ENCODE results near the gene TLL2.

The TLL2 gene

GRCh38 chr10:96460316-96460715, 53.4 kb downstream of the TLL2 start:
- no peak for DNase-seq

DNA sequence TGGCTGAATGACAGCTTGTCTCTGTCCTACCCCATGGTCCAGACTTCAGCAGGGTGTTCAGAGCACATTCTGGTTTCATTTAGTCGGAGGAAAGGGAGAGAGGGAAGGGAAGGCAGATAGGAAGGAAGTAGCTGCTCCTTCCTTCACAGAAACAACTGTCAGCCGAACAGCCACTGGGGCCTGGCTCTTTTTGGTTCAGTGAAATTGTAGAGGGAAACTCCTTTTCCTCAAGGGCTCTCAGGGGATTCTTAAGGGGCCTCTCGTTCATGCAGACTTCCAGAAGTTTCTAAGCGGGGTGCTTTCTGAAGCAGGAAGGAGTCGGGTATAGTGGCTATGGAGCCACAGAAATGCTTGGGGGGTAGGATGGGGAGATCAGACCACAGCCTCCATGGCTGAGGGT, 56.4 kb downstream of the TLL2 start:
- no peak for DNase-seq

DNA sequence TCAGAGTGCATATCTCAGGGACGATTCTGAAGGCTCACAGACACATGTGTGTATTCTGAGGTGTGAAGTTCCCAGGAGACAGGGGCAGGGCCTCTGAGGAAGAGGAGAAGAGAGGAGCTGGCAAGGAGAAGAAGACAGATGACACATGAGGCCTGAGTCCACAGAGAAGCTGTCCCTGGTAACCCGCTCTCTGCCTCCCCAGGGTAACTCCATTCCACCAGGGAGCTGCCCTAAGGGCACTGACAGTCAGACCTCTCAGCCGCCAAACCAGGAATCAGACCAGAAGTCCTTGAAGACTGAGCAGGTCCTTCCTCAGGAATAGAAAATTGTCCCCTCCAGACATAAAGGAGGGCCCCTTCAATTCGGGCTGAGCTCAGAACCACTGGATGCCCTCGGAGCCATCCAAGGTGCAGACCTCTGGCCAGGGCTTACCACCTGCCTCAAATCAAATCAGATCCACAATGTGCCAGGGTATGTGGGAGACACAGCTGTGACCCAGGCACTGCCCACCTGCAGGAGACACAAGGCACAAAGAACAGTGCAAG, 57.4 kb downstream of the TLL2 start:
- DNase-seq: no peak

DNA sequence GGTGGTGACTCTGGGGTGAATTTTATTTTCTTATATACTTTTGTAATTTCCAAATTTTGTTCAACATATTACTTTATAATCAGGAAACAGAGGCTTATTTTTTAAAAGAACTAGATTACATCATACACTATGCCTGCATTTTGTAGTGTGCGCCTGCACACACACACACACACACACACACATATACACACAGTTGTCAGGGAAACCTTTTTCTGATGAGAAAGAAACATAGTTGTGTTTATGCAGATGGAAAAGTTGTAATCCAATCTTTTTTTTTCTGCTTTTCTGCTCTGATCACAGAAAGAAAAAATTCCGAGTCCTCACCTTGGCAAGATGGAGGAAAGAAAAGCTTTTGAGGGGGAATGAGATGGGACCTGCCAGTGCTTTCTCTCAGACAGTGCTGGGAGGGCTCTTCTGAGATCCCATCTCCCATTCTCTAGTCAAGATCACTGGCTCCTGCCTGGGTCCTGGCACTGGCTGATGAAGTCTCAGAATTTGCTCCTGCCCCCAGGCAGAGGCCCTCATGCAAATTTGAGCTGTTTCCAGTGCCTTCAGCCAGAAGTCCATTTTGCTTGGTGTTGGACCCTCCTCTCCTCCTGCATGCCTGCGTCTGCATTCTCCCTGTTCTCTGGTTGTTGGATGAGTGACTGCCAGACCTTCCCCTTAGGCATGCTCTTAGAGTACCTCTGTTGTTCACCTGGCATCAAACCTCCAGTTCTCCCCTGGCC, 59.7 kb downstream of the TLL2 start:
- DNase-seq: no peak

DNA sequence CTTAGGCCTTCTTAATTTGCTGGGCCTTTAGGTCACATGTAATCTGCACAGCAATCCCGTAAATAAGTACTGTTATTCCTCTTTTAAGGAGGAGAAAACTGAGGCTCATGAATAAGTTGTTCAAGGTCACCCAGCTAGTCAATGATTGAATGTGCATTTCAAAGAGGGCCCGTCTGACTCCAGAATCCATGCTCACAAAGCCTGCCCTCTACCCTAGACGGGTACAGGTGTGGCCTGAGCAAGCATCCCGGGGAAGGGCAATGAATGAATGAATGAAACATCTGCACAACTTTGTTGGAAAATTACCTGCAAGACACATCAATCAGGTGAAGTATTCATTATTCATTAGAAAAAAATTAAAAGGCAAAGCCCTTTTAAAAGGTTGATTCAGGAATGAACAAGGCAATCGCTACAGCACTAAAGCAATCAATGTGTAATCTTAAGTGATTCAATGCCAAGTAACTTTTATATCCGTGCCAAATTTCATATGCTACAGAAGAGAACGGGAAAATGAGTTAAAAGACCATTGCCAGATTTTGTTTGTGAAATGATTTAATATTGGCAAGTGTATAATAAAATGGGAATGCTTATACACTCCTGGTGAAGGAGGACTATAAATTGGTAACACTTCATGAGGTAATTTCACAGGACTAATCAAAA, 61.1 kb downstream of the TLL2 start:
- DNase-seq: no peak

GRCh38 chr10:96450529-96451207, 63.1 kb downstream of the TLL2 start:
- DNase-seq: no peak

DNA sequence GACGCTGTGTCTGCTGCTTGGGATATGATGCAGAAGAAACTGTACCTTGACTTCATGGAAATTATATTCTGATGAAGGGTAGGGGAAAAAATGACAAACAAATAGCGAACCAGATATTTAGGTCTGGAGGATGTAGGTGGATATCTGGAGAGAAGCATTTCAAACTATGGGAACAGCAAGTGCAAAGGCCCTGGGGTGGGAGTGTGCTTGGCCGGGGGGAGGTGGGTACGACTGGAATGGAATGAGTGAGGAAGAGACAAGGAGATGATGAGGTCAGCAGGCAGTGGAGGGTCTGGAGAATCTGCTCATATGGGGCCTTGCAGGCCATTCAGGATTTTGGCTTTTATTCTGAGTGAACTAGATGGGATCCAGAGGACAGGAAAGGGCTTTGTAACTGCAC, 65.2 kb downstream of the TLL2 start:
- no peak for DNase-seq

DNA sequence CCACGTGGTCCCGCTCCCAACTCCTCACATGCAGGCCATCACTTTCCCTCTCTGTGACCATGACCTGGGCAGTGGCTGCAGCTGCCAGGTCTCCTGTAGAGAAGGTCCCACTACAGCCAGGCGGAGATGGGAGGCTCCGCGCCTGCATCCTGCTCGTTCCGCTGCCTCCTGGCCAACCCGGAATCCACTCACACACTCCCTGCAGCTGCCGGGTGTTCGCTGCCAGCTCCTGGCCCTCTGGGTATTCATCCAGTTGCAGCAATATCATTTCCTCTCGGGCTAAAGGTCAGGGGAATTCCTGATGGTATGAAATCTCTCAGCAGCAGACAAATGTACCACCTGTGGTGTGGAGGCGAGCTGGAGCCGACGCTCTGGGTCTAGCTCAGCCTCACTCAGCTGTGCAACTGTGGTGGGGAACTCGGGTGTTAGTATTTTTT, 65.7 kb downstream of the TLL2 start:
- DNase-seq: no peak

DNA sequence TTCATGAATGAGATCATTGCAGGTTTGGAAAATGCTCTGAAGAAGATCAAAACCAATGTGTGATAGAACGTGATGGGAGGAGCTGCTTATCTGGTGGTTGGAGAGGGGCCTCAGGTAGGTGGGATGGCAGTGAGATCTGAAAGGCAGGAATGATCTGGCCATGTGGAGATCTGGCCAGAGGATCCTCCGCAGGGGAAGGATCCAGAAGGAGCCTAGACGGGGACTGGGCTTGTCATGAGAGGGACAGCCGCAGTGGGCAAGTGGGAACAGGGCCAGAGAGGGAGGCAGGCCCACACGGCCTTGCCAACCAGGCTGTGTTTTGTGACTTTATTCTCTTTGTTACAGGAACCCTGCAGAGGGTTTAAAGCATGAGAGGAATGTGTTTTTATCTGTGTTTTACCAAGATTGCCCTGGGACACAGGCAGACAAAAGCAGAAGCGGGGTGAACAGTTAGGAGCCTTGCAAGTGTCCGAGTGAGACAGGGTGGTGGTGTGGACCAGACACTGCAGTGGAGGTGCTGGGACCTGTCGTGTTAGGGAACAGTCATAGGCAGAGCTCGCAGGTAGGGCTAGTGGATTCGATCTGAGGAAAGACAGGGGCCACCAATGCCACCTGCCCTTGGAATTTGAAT, 66.6 kb downstream of the TLL2 start:
- DNase-seq: no peak

GRCh38 chr10:96441987-96442643, 71.6 kb downstream of the TLL2 start:
- DNase-seq: no peak

DNA sequence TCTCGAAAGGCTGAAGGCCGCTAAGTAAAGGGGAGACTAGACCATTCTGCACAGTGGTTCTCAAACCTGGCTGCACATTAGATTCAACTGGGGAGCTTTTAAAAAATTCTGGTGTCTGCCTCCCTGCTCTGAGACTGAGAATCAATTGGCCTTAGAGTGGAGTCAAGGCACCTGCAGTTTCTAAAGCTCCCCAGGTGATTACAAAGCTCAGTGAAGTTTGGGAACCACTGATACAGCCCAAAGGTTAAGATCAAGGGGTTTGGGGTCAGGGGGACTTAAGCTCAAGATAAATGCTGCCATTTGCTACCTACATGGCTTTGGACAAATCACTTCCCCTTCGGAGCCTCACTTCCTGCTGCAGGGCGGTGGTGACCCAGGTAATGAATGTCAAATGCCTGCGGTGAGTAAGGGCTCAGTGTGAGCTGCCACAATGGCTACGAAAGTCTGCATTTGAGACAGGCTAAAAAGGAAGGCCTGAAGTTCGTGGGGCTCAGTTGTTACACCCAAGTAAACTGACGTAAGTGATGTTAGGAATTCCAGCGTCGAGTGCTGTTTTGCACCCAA, 72.3 kb downstream of the TLL2 start:
- DNase-seq: no peak

GRCh38 chr10:96440361-96441292, 73.1 kb downstream of the TLL2 start:
- no peak for DNase-seq

DNA sequence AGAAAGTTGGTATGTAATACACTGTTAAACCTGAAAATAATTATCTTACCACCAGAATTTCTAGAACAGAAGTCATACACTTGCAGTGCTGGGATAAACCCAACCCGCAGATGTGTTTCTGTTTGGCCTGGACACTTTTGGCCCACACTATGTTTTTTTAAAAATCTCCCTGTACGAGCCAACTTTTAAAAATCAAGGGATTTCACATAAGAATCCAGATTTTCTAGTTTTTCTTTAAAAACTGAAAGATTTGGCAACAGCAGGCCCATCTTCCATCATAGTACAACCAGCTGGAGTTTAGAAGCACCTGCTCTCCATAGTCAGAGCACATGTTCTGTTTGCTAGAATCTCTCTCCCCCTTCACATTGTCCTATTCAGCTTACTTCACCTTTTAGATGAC, 74.0 kb downstream of the TLL2 start:
- no peak for DNase-seq

DNA sequence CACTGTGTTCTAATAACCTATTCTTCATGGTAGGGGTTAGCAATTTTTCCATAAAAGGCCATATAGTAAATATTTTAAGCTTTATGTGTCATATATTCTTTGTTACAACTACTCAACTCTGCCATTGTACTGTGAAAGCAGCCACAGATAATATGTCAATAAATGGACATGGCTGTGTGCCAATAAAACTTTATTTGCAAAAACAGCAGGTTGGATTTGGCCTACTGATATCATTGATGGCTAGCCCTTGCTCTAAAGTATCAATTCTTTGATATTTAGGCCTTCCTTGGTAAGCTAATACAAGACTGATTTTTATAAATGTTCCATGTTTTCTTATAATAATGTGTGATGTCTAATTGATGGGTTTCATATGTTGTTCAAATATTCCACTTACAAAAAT, 77.7 kb downstream of the TLL2 start:
- DNase-seq: no peak

GRCh38 chr10:96431211-96431970, 82.3 kb downstream of the TLL2 start:
- DNase-seq: no peak

DNA sequence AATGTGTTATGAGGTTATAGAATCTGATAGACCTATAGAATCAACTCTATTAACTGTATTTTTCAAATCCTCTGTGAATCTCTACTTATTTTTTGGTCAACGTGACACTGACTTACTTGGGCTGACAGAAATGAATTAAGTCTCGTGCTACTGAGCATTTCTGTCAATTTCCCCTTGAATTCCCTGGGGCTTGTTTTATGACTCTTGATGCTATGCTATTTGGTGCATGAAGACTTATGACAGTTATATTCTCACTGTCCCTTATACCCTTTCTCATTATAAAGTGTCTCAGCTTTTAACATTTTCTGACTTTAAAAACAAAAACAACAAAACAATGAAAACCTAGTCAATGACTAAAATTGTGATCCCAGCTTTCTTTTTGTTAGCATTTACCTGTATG, 86.4 kb downstream of the TLL2 start:
- no peak for DNase-seq

DNA sequence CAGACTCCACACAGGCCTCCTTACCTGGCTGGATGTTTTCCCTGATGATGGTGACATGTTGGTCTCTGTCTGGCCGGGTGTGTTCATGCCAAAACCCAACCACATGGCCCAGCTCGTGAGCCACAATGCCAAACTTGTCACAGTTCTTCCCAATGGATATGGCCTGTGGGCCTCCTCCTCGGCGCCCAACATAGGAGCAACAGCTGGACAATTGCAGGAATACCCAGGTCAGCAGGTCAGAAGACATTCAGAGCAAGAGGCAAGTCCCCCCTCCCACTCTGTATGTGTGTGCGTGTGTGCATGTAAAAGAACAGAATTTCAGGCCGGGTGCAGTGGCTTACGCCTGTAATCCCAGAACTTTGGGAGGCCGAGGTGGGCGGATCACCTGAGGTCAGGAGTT, 91.2 kb downstream of the TLL2 start:
- no peak for DNase-seq

- no peak for DNase-seq
Observed at GRCh38 chr10:96421995-96422394, 91.7 kb downstream of the TLL2 start.

DNA sequence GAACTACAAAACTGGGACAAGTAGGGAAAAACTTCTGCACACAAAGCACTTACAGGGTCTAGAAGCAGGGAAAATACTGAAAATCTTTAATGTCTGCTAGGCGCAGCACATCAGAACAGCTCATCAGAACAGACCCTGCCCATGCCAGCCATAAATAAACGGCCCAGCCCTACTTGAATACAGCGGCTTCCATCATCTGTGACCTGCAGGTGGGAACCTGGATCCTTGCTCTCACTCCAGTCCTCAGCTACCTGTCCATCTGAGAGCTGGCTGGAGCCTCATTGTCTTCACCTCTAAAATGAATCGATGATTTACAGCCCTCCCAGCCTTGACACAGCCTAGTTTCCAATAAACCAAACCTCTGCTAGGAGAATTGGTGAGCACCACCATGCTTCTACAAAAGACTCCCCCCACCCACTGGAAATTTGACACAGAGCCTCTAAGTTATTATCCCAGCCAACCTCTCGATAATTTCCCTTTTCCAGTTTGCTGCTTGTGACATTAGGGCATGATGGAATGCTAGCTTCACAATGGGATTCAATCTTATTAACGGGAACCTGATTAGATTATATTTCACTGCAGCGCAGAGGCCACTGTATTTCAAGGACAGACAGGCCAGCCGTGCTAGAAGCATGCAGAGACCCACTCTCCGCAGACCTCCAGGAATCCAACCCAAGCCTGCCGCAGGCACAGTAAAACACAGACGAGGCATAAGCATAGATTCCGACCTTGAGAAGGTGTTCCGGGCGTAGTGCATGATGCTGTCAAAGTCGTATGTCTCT, 93.3 kb downstream of the TLL2 start:
- no peak for DNase-seq

DNA sequence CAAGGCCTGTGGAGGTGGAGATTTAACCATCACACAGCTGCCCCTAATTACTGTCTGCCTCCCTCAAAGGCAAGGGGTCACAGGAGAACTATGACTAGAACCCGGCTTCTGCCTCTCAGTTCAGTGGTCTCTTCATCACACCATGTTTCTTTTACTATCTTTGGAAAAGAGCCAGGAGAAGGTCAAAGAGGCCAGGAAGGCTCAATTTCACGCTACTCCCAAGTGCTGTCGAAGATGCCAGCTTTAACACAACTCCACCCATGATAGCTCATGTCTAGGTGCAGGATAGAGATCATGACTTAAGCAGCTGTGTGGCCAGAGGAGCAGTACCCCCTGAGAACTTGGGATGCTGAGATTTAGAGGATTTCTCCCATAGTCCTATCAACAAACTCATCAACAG, 94.4 kb downstream of the TLL2 start:
- DNase-seq: no peak

Data from CD4-positive, alpha-beta T cell treated with Interleukin-21 for 1 hour (primary cell).